Choroid plexus epithelial cell (primary cell): ENCODE measurements around the gene EXD3.
"Not testable (repeated sequence)": the region's sequence is repeated elsewhere in the genome, so short reads cannot be mapped to it uniquely, and the experiment has no call there.

Experiments used
- DNase-seq: peaks from one replicate; pipeline ENCODE4 v3.0.0-alpha.2; 2010; ENCODE audit warnings: low read depth
- H3K4me3 ChIP-seq: 2 replicates; pipeline ENCODE4 v1.5.1; 2011; ENCODE audit warnings: low read depth, mild to moderate bottlenecking, control low read depth, low read length, moderate library complexity
- CTCF ChIP-seq: conservative IDR thresholded peaks from 2 replicates; pipeline ENCODE4 v1.5.1; 2011; ENCODE audit warnings: low read depth, mild to moderate bottlenecking, control low read depth, inconsistent platforms, low read length, moderate library complexity

EXD3 gene

GRCh38 chr9:137416563-137417151 lies 6.3 kb downstream of the EXD3 start:
- TF ChIP-seq CTCF, result no peak
- DNase-seq, result no peak
- no peak overlapping the region for H3K4me3 ChIP-seq

- no peak for DNase-seq
- no peak overlapping the region for H3K4me3 ChIP-seq
- no peak for TF ChIP-seq CTCF
Observed at GRCh38 chr9:137416006-137416562, 6.9 kb downstream of the EXD3 start.

GRCh38 chr9:137415451-137415850 lies 7.5 kb downstream of the EXD3 start:
- no peak overlapping the region for H3K4me3 ChIP-seq
- no peak for DNase-seq
- no peak for TF ChIP-seq CTCF

- no peak for TF ChIP-seq CTCF
- H3K4me3 ChIP-seq, result no peak overlapping the region
- DNase-seq, result peak; percentile 51
Observed at GRCh38 chr9:137412431-137412830, 10.5 kb downstream of the EXD3 start.

- H3K4me3 ChIP-seq, result no peak overlapping the region
- DNase-seq, result peak; percentile 96
- TF ChIP-seq CTCF, result no peak
Observed at GRCh38 chr9:137411645-137412380, 11.1 kb downstream of the EXD3 start.

- peak; percentile 32 for DNase-seq
- H3K4me3 ChIP-seq, result no peak overlapping the region
- TF ChIP-seq CTCF, result no peak
Observed at GRCh38 chr9:137411260-137411644, 11.7 kb downstream of the EXD3 start.

GRCh38 chr9:137410891-137411249 lies 12.1 kb downstream of the EXD3 start:
- DNase-seq, result no peak
- no peak overlapping the region for H3K4me3 ChIP-seq
- no peak for TF ChIP-seq CTCF

GRCh38 chr9:137410236-137410890 lies 12.6 kb downstream of the EXD3 start:
- DNase-seq, H3K4me3 ChIP-seq: not testable (repeated sequence)
